ENCODE data around the gene EYA2. TPM values are rescaled to one million over a fixed set of nuclear protein-coding genes. Genes with fewer than 3 reads are reported as not detected.
"Not testable (repeated sequence)": the region's sequence is repeated elsewhere in the genome, so short reads cannot be mapped to it uniquely, and the experiment has no call there.

Gene EYA2
- total and polyA plus RNA-seq, 4 donors, result 1.2 to 10.9 (median 6.7) TPM

- no peaks in the 10 kb centered on the region for H3K4me1 ChIP-seq (ENCODE audit: control insufficient read depth in 1 of 2, insufficient read depth in 2 of 2, low read length in 2 of 2)
- H3K9me3 ChIP-seq (ENCODE audit: control insufficient read depth, low read length), result no peaks in the 10 kb centered on the region
- no peak overlapping the region for H3K4me3 ChIP-seq (ENCODE audit: low read length in 2 of 2)
- H3K36me3 ChIP-seq (ENCODE audit: control insufficient read depth in 1 of 2, insufficient read depth in 2 of 2, low read length in 1 of 2), result no peaks in the 10 kb centered on the region
- H3K27me3 ChIP-seq (ENCODE audit: control insufficient read depth in 1 of 2, insufficient read depth in 2 of 2, low read length in 1 of 2), result no peaks in the 10 kb centered on the region
- intact Hi-C loops (cut with DNase I), result no loop called here
- 16 to 26% methylated on average over 11 of the region's 11 CpGs for WGBS, 2 donors
- no peak overlapping the region for H3K27ac ChIP-seq (ENCODE audit: low read depth in 1 of 2, low read length in 2 of 2)
- DNase-seq (no peak), ATAC-seq (ENCODE audit: low FRiP score) (peak; percentile 63)
Observed at GRCh38 chr20:46931699-46932098, 37.1 kb downstream of the EYA2 start.

GRCh38 chr20:46932439-46932838 lies 37.8 kb downstream of the EYA2 start:
- H3K36me3 ChIP-seq (ENCODE audit: control insufficient read depth in 1 of 2, insufficient read depth in 2 of 2, low read length in 1 of 2); H3K9me3 ChIP-seq (ENCODE audit: control insufficient read depth, low read length); H3K27me3 ChIP-seq (ENCODE audit: control insufficient read depth in 1 of 2, insufficient read depth in 2 of 2, low read length in 1 of 2); DNase-seq; H3K4me3 ChIP-seq (ENCODE audit: low read length in 2 of 2); H3K27ac ChIP-seq (ENCODE audit: low read depth in 1 of 2, low read length in 2 of 2); H3K4me1 ChIP-seq (ENCODE audit: control insufficient read depth in 1 of 2, insufficient read depth in 2 of 2, low read length in 2 of 2); intact Hi-C loops (cut with DNase I); ATAC-seq (ENCODE audit: low FRiP score): not testable (repeated sequence)
- 89 to 90% methylated on average over 10 of the region's 10 CpGs for WGBS, 2 donors

- Histone ChIP-seq H3K4me1 (ENCODE audit: control insufficient read depth in 1 of 2, insufficient read depth in 2 of 2, low read length in 2 of 2) (no peaks in the 10 kb centered on the region), H3K27ac (ENCODE audit: low read depth in 1 of 2, low read length in 2 of 2) (no peak overlapping the region), H3K36me3 (ENCODE audit: control insufficient read depth in 1 of 2, insufficient read depth in 2 of 2, low read length in 1 of 2) (no peaks in the 10 kb centered on the region), H3K27me3 (ENCODE audit: control insufficient read depth in 1 of 2, insufficient read depth in 2 of 2, low read length in 1 of 2) (no peaks in the 10 kb centered on the region), H3K4me3 (ENCODE audit: low read length in 2 of 2) (no peak overlapping the region), H3K9me3 (ENCODE audit: control insufficient read depth, low read length) (no peaks in the 10 kb centered on the region)
- WGBS, 2 donors, result 88% methylated on average over 5 of the region's 5 CpGs
- ATAC-seq (ENCODE audit: low FRiP score) (no peak), DNase-seq (no peak)
- intact Hi-C loops (cut with DNase I), result no loop called here
Observed at GRCh38 chr20:46933150-46933549, 38.5 kb downstream of the EYA2 start.

GRCh38 chr20:46934746-46935287 lies 40.2 kb downstream of the EYA2 start:
- no peak overlapping the region for H3K4me3 ChIP-seq (ENCODE audit: low read length in 2 of 2)
- H3K27ac ChIP-seq (ENCODE audit: low read depth in 1 of 2, low read length in 2 of 2), result no peak overlapping the region
- intact Hi-C loops (cut with DNase I), result no loop called here
- DNase-seq (no peak), ATAC-seq (ENCODE audit: low FRiP score) (no peak)
- WGBS, 2 donors, result 69 to 87% methylated on average over 4 of the region's 4 CpGs
- H3K27me3 ChIP-seq (ENCODE audit: control insufficient read depth in 1 of 2, insufficient read depth in 2 of 2, low read length in 1 of 2), result no peaks in the 10 kb centered on the region
- H3K9me3 ChIP-seq (ENCODE audit: control insufficient read depth, low read length), result no peaks in the 10 kb centered on the region
- no peaks in the 10 kb centered on the region for H3K4me1 ChIP-seq (ENCODE audit: control insufficient read depth in 1 of 2, insufficient read depth in 2 of 2, low read length in 2 of 2)
- no peaks in the 10 kb centered on the region for H3K36me3 ChIP-seq (ENCODE audit: control insufficient read depth in 1 of 2, insufficient read depth in 2 of 2, low read length in 1 of 2)

- Histone ChIP-seq H3K9me3 (ENCODE audit: control insufficient read depth, low read length) (no peaks in the 10 kb centered on the region), H3K36me3 (ENCODE audit: control insufficient read depth in 1 of 2, insufficient read depth in 2 of 2, low read length in 1 of 2) (no peaks in the 10 kb centered on the region), H3K4me1 (ENCODE audit: control insufficient read depth in 1 of 2, insufficient read depth in 2 of 2, low read length in 2 of 2) (no peaks in the 10 kb centered on the region), H3K4me3 (ENCODE audit: low read length in 2 of 2) (no peak overlapping the region), H3K27ac (ENCODE audit: low read depth in 1 of 2, low read length in 2 of 2) (no peak overlapping the region), H3K27me3 (ENCODE audit: control insufficient read depth in 1 of 2, insufficient read depth in 2 of 2, low read length in 1 of 2) (no peaks in the 10 kb centered on the region)
- ATAC-seq (ENCODE audit: low FRiP score) (no peak), DNase-seq (no peak)
- intact Hi-C loops (cut with DNase I), result no loop called here
- WGBS, 2 donors, result 92 to 95% methylated on average over 9 of the region's 9 CpGs
Observed at GRCh38 chr20:46935394-46936017, 40.9 kb downstream of the EYA2 start.

- intact Hi-C loops (cut with DNase I), result no loop called here
- Histone ChIP-seq H3K4me3 (ENCODE audit: low read length in 2 of 2) (no peak overlapping the region), H3K9me3 (ENCODE audit: control insufficient read depth, low read length) (no peaks in the 10 kb centered on the region), H3K27ac (ENCODE audit: low read depth in 1 of 2, low read length in 2 of 2) (no peak overlapping the region), H3K4me1 (ENCODE audit: control insufficient read depth in 1 of 2, insufficient read depth in 2 of 2, low read length in 2 of 2) (no peaks in the 10 kb centered on the region), H3K27me3 (ENCODE audit: control insufficient read depth in 1 of 2, insufficient read depth in 2 of 2, low read length in 1 of 2) (no peaks in the 10 kb centered on the region), H3K36me3 (ENCODE audit: control insufficient read depth in 1 of 2, insufficient read depth in 2 of 2, low read length in 1 of 2) (no peaks in the 10 kb centered on the region)
- ATAC-seq (ENCODE audit: low FRiP score) (no peak), DNase-seq (no peak)
- WGBS, 2 donors, result 65 to 73% methylated on average over 18 of the region's 18 CpGs
Observed at GRCh38 chr20:46936415-46937156, 41.9 kb downstream of the EYA2 start.

GRCh38 chr20:46937157-46937523 lies 42.5 kb downstream of the EYA2 start:
- intact Hi-C loops (cut with DNase I), result no loop called here
- ATAC-seq (ENCODE audit: low FRiP score) (no peak), DNase-seq (no peak)
- Histone ChIP-seq H3K36me3 (ENCODE audit: control insufficient read depth in 1 of 2, insufficient read depth in 2 of 2, low read length in 1 of 2) (no peaks in the 10 kb centered on the region), H3K27ac (ENCODE audit: low read depth in 1 of 2, low read length in 2 of 2) (no peak overlapping the region), H3K9me3 (ENCODE audit: control insufficient read depth, low read length) (no peaks in the 10 kb centered on the region), H3K27me3 (ENCODE audit: control insufficient read depth in 1 of 2, insufficient read depth in 2 of 2, low read length in 1 of 2) (no peaks in the 10 kb centered on the region), H3K4me1 (ENCODE audit: control insufficient read depth in 1 of 2, insufficient read depth in 2 of 2, low read length in 2 of 2) (no peaks in the 10 kb centered on the region), H3K4me3 (ENCODE audit: low read length in 2 of 2) (no peak overlapping the region)
- 74 to 75% methylated on average over 4 of the region's 4 CpGs for WGBS, 2 donors

- H3K4me1 ChIP-seq (ENCODE audit: control insufficient read depth in 1 of 2, insufficient read depth in 2 of 2, low read length in 2 of 2), result no peaks in the 10 kb centered on the region
- no peaks in the 10 kb centered on the region for H3K27me3 ChIP-seq (ENCODE audit: control insufficient read depth in 1 of 2, insufficient read depth in 2 of 2, low read length in 1 of 2)
- intact Hi-C loops (cut with DNase I), result no loop called here
- DNase-seq (no peak), ATAC-seq (ENCODE audit: low FRiP score) (no peak)
- H3K4me3 ChIP-seq (ENCODE audit: low read length in 2 of 2), result no peak overlapping the region
- no peaks in the 10 kb centered on the region for H3K36me3 ChIP-seq (ENCODE audit: control insufficient read depth in 1 of 2, insufficient read depth in 2 of 2, low read length in 1 of 2)
- WGBS, 2 donors, result 72 to 74% methylated on average over 7 of the region's 7 CpGs
- H3K27ac ChIP-seq (ENCODE audit: low read depth in 1 of 2, low read length in 2 of 2), result no peak overlapping the region
- H3K9me3 ChIP-seq (ENCODE audit: control insufficient read depth, low read length), result no peaks in the 10 kb centered on the region
Observed at GRCh38 chr20:46937533-46938226, 43.0 kb downstream of the EYA2 start.

All from aorta (tissue), 5 donors.